NCI-H2107 (cell line): ENCODE results near the gene PRMT3.
"Not testable (repeated sequence)": the region's sequence is repeated elsewhere in the genome, so short reads cannot be mapped to it uniquely, and the experiment has no call there.

ENCODE experiments used
- DNase-seq: peaks from one replicate; lab custom pipeline; 2025; lab: John Stamatoyannopoulos, UW

The PRMT3 gene

GRCh38 chr11:20518323-20518834 is 130.9 kb downstream of the PRMT3 start:
- DNase-seq = no peak

DNA sequence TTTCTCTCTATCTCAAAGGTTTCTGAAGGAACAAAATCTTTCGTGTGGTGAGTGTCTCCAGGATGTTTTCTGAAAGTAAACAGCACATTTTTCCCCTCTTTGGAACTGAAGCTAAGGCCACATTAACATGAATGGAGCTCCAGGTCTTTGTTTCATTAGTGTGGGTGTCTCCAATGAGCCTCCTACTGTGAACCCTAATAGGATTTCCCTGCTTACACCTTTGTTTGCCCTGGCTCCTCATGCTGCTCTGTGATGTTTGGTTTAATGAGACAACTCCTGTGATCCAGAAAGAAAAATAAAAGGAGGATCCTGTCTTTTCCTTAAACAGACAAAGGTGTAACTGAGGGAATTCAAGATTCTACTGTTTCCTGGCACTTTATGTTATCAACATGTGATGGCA is 135.0 kb downstream of the PRMT3 start:
- no peak for DNase-seq

DNA sequence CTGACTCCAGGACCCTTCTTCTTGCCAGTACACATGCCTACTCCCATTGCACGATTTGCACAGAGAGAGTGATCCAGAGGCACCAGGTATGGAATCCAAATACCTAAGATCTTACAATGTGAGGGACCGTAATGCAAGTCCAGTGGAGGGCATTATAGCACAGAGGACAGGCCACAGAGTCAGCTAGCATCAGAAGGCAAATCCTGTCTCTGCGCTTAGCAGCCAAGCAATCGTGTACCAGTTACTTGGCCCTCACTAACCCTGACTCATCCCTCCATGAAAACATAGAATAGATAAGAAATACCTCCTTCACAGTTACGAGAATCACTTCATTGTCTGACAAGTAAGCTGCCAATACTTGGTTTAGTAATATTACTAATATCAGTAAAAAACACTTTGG is 142.2 kb downstream of the PRMT3 start:
- DNase-seq = no peak

DNA sequence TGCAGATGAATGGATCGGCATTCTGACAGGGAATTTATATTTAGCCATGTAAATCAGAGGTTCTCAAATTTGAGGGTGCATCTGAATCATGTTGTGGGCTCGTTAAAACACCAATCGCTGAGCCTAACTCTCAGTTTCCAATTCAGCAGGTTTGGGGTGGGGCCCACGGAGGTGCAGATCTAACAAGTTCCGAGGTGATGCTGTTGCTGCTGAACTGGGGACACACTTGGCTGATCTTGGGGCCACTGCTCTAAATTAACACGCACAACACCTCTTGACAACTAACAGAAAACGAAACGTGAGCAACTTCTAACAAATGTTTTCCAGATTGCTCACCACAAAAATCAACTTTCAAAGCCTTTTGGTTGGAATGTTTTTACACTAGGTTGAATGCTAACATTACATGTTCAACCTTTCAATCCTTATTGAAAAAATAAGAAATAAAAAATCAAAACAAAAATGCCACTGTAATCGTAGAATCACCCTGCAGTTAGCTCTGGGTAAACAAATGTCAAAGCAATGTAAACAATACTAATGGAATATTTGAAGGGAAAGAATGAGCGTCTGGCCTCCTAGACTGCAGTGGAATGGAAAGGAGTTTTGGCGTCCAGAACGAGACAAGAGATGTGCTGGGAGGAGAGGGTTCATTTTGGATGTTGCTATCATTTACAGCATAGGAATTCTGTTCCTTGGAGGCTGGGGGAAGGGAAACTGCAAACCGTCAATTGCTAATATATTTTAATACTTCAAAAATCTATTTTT is 143.6 kb downstream of the PRMT3 start:
- no peak for DNase-seq

GRCh38 chr11:20535271-20535881 is 147.9 kb downstream of the PRMT3 start:
- no peak for DNase-seq

DNA sequence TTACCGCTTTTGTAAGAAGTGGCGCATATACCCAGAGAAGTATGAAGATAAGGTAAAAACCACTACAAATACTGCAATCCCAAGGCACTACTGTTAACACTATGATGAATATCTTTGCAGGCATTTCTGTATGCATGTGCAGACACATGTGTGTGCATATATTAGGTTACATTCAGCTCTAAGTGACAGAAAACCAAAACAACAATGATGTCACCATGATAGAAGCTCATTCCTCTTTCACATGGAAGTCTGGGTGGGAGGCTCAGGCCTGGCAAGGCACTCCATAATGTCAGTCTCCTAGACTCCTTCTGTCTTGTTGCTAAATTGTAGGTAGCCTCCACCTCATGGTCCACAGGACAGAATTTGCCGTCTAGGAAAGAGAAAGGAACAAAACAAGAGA is 148.8 kb downstream of the PRMT3 start:
- no peak for DNase-seq

DNA sequence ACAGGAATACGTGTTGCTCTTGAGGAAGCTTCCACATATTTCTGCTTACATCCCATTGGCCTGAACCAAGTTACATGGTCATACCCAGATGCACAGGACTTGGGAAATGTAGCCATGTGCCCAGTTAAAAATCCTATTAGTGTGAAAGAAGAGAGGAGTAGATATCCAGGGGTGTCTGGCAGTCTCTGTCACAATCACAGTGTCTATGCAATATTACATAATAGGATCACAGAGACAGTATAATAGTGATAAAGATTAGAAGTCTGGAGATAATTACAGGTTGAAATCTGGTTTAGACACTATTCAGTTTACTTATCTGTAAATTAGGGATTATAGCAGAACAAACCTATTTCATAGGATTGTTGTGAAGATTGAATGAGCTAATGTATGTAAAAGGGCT is 149.3 kb downstream of the PRMT3 start:
- DNase-seq = no peak

DNA sequence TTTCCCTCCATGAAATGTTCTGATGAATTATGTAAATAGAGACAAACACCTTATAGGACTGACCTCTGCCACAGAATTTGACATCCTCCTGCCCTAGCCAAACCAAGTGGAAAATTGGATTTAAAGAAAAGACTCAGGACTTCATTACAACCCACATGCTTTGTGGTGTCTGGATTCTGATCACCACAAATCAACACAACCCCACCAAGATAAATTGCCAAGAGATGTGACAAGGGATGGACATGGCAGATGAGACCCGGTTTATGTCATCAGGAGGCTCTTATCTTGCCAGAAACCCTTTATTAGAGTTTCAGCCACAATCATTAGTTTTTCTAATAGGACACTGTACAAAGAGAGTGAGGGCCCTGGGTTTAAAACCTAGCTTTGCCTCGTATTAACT is 154.0 kb downstream of the PRMT3 start:
- DNase-seq = no peak

DNA sequence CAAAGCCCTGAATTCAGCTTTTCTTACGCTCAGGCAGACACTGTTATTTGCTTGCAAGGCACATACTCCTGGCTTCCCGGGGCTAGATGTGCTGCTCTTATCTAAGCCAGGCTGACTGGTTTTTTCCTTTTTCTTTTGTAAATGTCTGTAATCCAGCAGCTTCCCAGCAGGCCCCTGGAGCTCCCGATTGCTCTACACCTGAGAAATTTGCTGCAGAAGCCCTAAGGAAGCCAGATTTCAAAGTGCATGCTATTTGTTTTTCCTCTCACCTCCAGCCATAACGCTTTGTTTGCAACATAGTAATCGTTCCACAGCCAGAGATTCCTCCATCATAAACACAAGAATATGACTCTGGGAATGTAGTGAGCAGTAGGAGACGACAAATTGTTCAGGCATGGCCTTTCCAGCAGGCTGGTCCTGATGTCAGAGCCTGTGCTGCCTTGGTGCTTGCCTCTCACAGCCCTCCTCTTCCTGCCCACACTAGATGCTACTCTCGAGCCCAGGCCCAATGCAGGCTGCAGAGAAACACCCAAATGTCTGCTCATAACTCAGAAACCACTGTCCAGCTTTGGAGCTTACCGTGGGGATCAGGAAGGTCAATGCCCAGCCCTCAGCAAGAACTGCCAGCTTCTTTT is 157.2 kb downstream of the PRMT3 start:
- DNase-seq = no peak

DNA sequence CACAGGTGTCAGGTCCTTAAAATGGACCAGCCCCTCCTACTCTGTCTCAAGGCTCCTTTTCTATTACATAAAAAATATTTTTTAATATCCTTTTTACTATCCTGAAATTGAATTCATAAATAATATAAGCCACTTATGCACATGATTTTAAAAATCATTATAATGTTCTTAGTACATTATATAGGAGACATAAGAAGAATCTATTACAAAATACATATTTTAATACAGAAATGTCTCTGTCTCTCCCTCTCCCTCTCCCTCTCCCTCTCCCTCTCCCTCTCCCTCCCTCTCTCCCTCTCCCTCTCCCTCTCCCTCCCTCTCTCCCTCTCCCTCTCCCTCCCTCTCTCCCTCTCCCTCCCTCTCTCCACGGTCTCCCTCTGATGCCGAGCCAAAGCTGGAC is 159.9 kb downstream of the PRMT3 start:
- DNase-seq = no peak

DNA sequence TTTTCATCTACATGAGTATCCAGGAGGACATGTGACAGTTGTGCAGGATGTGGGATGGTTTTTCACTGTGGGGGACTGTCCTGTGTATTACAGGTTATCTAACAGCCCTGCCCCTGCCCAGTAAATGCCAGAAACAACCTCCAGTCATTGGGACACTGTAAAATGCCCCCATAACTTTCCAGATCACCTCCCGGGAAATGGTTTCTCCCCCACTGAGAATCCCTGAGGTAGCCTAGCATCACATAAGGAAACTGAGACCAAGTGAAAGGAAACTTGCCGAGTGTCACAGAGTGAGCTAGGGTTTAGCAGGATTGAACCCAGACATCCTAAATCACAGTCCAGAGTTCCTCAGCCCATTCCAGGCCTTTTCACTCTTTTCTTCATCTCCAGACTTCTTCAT is 163.6 kb downstream of the PRMT3 start:
- no peak for DNase-seq

DNA sequence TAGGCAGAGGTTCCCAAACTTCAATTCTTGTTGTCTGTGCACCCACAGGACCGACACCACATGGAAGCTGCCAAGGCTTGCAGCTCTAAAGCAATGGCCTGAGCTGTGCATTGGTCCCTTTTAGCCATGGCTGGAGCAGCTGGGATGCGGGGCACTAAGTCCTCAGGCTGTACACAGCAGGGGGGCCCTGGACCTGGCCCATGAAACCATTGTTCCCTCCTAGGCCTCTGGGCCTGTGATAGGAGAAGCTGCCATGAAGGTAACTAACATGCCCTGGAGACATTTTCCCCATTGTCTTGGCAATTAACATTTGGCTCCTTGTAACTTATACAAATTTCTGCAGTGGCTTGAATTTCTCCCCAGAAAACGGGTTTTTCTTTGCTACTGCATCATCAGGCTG is 168.3 kb downstream of the PRMT3 start:
- DNase-seq = no peak

DNA sequence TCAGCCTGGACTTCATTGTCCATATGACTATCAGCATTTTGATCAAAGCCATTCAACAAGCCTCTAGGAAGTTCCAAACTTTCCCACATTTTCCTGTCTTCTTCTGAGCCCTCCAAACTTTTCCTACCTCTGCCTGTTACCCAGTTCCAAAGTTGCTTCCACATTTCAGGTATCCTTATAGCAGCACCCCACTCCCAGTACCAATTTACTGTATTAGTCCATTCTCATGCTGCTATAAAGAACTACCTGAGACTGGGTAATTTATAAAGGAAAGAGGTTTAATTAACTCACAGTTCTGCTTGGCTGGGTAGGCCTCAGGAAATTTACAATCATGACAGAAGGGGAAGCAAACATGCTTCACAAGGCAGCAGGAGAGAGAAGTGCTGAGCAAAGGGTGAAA is 168.9 kb downstream of the PRMT3 start:
- DNase-seq = not testable (repeated sequence)

- no peak for DNase-seq
Measured at GRCh38 chr11:20558741-20559140, 171.2 kb downstream of the PRMT3 start.
